GM18508 (cell line): ENCODE data around the gene SGTB.
A peak's percentile ranks its signal among the peaks of the same experiment; 100 is the strongest.

Source experiments
- ATAC-seq: cut with Tn5 transposase; IDR thresholded peaks from one replicate; pipeline ENCODE4 v1.9.1; 2021; ENCODE audit warnings: moderate number of reproducible peaks; ENCODE audit not compliant: insufficient read depth, unreplicated experiment

SGTB gene

GRCh38 chr5:65721720-65722574 lies at the start of gene SGTB, which contains the start of gene NLN:
TSS of gene SGTB (minus strand) at chr5:65722109. CDS start at chr5:65720807, 1,302 bp downstream.
TSS of gene NLN (plus strand) at chr5:65722205. CDS start at chr5:65722374, 169 bp downstream.
- peak; percentile 54 for ATAC-seq

- no peak for ATAC-seq
These were observed 49.4 kb upstream of the SGTB start for GRCh38 chr5:65771266-65771665.

GRCh38 chr5:65769539-65769938 lies 47.6 kb upstream of the SGTB start:
- no peak for ATAC-seq

GRCh38 chr5:65768723-65769346 lies 46.9 kb upstream of the SGTB start:
- ATAC-seq: no peak

GRCh38 chr5:65767565-65767964 lies 45.7 kb upstream of the SGTB start:
- ATAC-seq: no peak

GRCh38 chr5:65766781-65767180 lies 44.9 kb upstream of the SGTB start:
- no peak for ATAC-seq

GRCh38 chr5:65766175-65766574 lies 44.3 kb upstream of the SGTB start:
- ATAC-seq: no peak

- no peak for ATAC-seq
These were observed 43.7 kb upstream of the SGTB start for GRCh38 chr5:65765582-65765981.

GRCh38 chr5:65762234-65762633 lies 40.3 kb upstream of the SGTB start:
- ATAC-seq: no peak

- ATAC-seq: no peak
These were observed 38.8 kb upstream of the SGTB start for GRCh38 chr5:65760504-65761275.

- ATAC-seq: no peak
These were observed 36.7 kb upstream of the SGTB start for GRCh38 chr5:65758546-65759144.

- no peak for ATAC-seq
These were observed 31.3 kb upstream of the SGTB start for GRCh38 chr5:65753189-65753588.

GRCh38 chr5:65750938-65751337 lies 29.0 kb upstream of the SGTB start:
- no peak for ATAC-seq

GRCh38 chr5:65749956-65750355 lies 28.0 kb upstream of the SGTB start:
- ATAC-seq: no peak

- no peak for ATAC-seq
These were observed 27.4 kb upstream of the SGTB start for GRCh38 chr5:65749221-65749844.

- peak; percentile 80 for ATAC-seq
These were observed 20.8 kb upstream of the SGTB start for GRCh38 chr5:65742565-65743231.

GRCh38 chr5:65739162-65739561 lies 17.3 kb upstream of the SGTB start:
- no peak for ATAC-seq

- ATAC-seq: no peak
These were observed 16.4 kb upstream of the SGTB start for GRCh38 chr5:65738305-65738704.

GRCh38 chr5:65737842-65738241 lies 15.9 kb upstream of the SGTB start:
- ATAC-seq: no peak

GRCh38 chr5:65736011-65736410 lies 14.1 kb upstream of the SGTB start:
- no peak for ATAC-seq
